Femur (tissue), 1 donor: ENCODE data around the gene PITPNB.

Experiments used
- DNase-seq: peaks from one replicate; pipeline ENCODE4 v3.0.0-alpha.2; 2017

The PITPNB gene

DNA sequence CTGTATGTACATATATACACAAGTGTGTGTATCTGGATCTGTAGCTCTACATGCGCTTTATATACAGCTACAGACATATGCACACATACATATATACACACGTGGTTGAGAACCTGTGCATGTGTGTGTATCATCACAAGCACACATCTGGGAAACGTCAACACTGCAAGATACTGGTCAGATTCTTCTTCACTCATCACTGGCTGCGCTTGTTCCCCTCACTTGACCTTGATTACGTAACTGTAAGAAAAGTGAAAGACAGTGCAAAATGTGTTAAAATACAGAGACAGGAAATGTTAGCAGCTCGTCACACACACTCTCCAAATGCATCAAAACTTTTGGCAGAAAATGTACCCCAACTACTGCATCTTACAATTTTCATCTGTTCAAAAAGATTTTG lies 65.6 kb downstream of the PITPNB start:
- no peak for DNase-seq

DNA sequence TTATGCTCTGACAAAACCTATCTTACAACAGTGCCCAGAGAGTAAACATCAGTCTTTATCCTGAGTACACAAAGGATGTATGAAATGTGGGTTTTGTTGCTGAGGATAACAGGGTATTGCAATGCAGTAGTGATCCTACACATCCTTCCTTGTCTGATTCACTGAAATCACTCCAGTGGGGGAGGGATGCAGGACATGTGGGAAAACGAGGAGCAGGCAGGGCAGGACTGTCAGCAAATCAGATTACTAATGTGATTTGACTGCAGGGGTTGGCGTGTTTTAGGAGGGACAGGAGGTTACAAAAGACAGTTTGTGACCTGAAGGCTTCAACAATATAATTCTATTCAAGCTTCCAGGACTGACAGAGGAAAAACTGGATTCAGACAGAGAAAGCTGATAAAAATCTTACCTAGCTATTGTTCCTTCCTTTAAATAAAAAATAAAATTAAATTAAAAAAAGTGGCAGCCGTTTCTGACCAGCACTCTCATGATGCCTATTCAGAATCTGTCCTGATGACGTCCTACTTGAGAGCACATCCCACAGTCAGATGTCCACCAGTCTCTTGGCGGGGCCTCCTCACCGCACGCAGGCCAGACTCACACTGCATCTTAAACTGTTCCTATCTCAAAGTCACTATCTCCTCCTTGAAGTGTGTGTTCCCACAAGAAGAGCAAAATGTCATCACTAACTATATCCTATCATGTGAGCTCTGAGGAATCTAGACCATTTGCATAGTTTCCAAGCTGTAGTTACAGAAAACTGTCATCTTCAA lies 66.9 kb downstream of the PITPNB start:
- DNase-seq: no peak

- no peak for DNase-seq
These were observed 69.0 kb downstream of the PITPNB start for GRCh38 chr22:27850000-27850521.

DNA sequence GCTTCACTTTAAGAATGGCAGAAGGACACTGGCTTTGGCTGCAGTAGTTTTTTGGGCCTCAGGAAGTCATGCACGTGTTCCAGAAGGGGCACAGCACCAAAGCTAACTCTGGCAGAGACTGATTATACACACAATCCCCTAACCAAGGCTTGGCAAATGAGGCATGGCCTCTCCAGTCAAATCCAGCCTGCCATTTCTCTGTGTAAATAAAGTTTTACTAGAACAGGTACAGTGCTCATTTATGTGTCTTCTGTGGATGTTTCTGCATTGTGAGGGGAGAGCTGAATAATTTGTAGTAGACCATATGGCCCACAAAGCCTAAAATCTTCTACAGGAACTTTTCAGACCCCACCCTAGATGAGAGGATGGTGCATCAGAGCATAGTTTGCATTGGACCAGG lies 71.1 kb downstream of the PITPNB start:
- no peak for DNase-seq

DNA sequence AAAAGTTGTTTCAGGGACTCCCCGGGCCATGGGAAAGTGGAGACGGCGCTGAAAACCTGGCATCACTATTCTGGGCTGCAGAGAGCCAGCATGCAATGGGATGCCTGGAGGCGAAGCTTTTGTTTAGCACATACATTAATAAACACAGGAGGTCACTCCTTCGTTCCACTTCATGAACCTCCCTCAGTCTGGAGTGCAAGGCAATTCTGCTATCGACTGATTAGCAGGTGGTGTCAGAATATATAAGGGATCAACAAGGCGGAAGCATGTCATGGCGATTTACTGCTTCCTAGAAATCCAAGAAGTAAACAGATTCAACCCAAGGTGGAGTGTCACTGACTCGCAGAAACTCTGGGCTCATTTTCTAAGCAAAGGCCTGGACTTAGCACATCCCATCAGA lies 72.1 kb downstream of the PITPNB start:
- no peak for DNase-seq

GRCh38 chr22:27846248-27846757 lies 72.8 kb downstream of the PITPNB start:
- no peak for DNase-seq

GRCh38 chr22:27845644-27846043 lies 73.4 kb downstream of the PITPNB start:
- no peak for DNase-seq

GRCh38 chr22:27844656-27845591 lies 74.1 kb downstream of the PITPNB start:
- DNase-seq: peak; percentile 84

GRCh38 chr22:27844256-27844655 lies 74.8 kb downstream of the PITPNB start:
- DNase-seq: peak; percentile 21

DNA sequence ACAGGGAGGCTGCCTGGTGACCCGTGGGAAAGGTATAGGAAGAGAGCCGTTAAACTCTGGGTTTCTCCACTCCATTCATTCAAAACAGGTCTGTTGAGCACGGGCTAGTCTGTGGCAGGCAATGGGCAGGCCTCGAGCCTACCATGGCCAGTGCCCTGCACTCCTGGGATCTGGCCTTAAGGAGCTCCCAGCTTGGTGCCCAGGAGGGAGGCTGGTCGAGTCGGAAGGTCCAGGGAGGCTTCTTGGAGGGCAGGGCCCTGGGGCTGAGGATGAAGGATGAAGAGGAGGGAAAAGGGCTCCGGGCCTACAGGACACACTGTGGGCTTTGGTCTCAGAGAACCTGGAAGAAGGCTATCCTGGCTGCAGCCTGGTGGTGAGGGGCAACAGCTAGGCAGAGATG lies 75.6 kb downstream of the PITPNB start:
- no peak for DNase-seq

- no peak for DNase-seq
These were observed 76.2 kb downstream of the PITPNB start for GRCh38 chr22:27842669-27843431.

GRCh38 chr22:27842201-27842600 lies 76.9 kb downstream of the PITPNB start:
- no peak for DNase-seq

- DNase-seq: no peak
These were observed 78.6 kb downstream of the PITPNB start for GRCh38 chr22:27840436-27840835.

DNA sequence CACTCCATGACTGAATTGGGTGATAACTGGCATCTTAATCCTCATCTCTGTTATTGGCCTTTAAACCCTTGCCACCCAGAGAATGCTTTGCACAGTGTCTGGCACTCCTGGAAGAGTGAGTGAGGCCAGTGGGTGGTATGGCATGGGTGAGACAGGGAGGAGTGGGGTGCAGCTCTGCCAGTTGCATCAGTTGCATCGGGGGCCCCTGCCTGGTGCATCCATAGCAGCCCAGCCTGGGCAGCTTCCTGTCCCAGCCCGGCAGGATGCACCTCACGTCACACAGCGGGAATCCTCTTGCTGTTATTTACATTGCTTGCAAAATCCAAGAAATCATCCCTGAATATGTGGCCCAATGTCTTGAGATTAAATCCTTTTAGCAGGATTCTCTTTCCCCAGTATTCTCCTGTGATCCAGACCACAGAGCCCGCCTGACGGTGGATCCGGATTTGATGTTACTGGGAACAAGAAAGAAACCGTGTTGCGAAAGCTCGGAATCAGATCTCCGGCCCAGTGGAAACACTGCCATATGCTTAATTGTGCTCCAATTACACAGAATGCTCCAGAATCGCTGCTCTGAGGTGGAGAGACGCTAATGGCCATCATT lies 79.9 kb downstream of the PITPNB start:
- DNase-seq: no peak

DNA sequence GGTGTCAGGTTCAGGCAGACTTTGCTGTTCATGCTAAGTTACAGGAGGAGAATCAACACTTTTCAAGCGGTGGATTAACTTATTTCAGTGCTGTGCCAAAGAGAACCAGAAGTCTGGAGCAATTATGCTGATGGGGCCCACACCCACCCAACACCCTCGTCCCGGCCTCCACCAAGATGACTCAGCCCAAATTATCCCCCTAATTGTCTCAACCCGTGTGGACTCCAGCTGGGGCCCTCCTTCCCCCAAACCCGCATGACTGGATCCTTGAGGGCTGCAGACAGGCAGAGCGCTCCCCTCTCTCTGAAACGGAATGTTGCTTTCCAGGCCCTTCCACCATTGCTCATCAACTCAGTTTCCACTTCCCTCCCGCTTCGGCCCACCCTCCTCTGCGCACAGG lies 82.9 kb downstream of the PITPNB start:
- no peak for DNase-seq

DNA sequence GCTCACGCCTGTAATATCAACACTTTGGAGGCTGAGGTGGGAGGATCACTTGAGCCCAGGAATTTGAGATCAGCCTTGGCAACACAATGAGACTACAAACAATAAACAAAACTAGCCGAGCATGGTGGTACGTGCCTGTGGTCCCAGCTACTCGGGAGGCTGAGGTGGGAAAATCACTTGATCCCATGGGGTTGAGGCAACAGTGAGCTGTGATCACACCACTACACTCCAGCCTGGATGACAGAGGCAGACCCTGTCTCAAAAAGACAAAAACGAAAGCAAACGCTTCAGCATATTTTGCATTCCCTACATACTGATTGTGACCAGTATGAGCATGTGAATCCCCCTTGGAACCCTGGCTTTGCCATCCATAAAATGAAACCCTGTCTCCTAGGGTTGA lies 83.6 kb downstream of the PITPNB start:
- no peak for DNase-seq

GRCh38 chr22:27834364-27835185 lies 84.5 kb downstream of the PITPNB start:
- no peak for DNase-seq

DNA sequence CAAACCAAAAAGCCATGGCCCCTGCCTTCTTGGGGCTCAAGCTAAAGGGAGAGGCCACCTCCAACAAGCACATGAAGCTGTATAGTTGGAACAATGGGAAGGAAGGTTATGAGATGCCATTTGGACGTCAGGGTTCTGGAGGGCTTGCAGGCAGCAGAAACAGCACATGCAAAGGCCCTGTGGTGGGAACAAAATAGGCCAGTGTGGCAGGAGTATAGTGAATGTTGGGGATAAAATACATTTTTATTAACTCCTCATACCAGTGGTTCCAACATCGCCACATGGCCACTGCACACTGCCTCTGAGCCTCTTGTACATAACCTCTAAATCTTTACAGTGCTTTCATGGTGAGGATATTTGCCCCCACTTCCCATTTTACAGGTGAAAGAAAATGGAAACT lies 85.3 kb downstream of the PITPNB start:
- no peak for DNase-seq

- DNase-seq: no peak
These were observed 86.5 kb downstream of the PITPNB start for GRCh38 chr22:27832606-27833005.

DNA sequence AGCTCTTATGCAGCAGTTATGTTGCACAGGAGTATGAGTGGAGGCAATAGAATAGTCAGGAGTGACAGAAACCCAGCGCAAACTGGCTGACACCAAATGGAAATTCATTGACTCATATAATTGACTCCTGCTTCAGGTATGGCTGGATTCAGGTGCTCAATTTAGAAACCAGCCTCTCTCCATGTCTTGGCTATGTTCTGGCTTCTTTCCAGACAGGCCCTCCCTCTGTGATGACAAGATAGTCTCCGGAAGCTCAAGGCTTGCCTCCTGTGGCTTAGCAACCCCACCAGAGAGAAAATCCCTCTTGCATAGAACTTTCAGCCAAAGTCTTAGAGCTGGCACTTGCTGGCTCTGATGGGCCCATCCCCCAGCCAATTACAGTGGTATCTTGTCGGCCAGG lies 89.4 kb downstream of the PITPNB start:
- DNase-seq: no peak
